Activated CD4-positive, CD25-positive, alpha-beta regulatory T cell treated with anti-CD3 and anti-CD28 coated beads, Interleukin-2, amount 50 U/mL, for 72 hours (primary cell): ENCODE data around the gene HIP1R.
"Not testable (repeated sequence)": the region's sequence is repeated elsewhere in the genome, so short reads cannot be mapped to it uniquely, and the experiment has no call there.

Experiments used
- DNase-seq: peaks from one replicate; pipeline ENCODE4 v3.0.0; 2021

HIP1R gene

GRCh38 chr12:122862872-122863701 is 27.8 kb downstream of the HIP1R start:
- DNase-seq = no peak

GRCh38 chr12:122864894-122865253 is 29.6 kb downstream of the HIP1R start:
- DNase-seq = no peak

GRCh38 chr12:122865268-122866231 is 30.3 kb downstream of the HIP1R start:
- no peak for DNase-seq

- no peak for DNase-seq
These were observed 31.1 kb downstream of the HIP1R start for GRCh38 chr12:122866379-122866778.

DNA sequence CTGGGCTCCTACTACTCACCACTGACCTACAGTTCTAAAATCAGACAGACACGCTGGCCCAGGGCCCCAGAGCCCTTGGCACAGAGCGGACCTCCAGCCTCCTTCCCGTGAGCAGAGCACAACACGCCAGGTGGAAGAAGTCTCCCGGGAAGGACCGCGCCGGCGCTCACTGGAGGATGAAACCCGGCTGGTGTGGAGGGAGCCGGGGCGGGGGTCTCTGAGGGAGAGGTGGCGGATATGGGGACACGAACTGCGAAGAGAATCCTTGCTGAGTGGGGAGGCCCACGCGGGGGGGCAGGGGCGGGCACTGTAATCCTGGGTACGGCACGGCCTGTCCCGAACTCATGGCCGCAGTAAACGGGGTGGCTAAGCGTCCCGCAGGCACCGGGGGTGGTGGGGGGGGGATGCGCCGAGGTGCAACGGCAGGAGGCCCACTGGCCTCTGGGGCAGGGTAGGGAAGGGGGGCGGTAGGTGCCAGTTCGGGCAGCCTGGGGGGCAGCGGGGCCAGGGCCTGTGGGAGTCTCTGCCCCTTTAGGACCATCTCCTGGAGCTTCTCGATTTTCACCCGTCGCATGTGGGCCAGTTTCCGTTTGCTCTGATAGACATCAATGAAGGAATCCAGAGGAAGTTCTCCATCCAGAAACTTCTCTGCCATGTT is 31.8 kb downstream of the HIP1R start:
- no peak for DNase-seq

DNA sequence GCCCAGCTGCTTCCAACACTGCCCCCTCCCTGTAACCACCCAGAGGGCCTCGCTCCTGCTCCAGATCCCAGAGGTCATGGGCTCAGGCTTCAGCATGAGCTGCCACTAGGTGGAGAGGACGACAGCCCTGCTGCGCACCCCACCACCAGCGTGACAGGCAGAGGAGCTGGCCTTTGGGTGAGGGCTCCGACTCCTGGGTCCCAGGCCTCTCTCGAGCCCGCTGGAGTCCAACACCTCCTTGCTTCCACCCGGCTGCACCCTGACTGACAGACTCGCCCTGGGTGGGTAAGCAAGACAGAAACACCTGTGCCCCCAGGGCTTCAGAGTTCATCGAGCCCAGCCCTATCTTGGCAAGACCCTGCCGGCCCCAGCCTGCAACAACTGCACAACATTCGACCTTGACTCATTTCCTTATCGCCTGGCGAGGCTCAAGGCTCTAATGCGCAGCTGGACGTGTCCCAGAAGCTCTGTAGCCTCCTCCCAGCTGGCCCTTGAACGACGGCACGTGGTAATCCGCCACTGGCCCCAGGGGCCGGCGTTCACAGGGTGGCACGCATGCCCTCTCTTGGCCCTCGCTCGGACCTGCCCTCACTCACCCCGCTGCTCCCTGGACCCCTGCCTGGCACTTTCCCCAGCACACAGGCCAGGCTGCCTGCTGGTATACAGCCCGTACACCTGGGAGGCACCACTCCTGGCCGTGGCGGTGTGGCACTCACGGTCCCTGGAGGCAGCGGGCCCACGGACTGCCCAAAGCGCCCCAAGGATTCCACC is 32.6 kb downstream of the HIP1R start:
- DNase-seq = no peak

- DNase-seq = no peak
These were observed 33.4 kb downstream of the HIP1R start for GRCh38 chr12:122868471-122869177.

DNA sequence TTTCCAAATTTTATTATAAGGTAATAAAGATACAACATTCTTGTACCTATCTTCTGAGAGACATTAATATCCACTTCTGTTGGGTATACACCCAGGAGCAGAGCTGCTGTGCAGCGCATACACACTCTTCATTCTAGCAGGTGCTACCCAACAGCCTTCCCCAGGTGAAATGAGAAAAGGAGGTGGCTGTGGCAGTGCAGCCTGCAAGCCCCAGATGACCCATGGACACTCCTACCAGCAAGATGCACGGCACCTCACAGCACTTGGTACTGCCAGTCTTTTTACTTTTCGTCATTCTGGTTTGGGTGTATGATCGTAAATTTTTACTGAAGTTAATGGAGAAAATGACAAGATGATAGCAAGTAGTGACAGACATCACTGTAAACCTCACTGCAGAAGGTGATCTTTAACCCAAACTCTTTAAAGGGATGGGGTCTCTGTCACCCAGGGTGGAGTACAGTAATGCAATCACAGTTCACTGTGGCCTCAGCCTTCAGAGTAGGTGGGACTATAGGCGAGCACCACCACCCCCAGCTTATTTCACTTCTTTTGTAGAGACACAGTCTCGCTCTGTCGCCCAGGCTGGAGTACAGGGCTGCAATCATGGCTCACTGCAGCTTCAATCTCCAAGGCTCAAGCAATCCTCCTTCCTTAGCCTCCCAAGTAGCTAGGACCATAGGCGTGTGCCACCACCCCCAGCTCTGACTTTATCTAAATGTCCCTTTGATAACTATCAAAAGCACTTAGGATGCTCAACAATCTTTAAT is 34.1 kb downstream of the HIP1R start:
- no peak for DNase-seq

GRCh38 chr12:122870163-122870842 is 35.0 kb downstream of the HIP1R start:
- no peak for DNase-seq

GRCh38 chr12:122870867-122871664 is 35.8 kb downstream of the HIP1R start:
- DNase-seq = no peak

- DNase-seq = no peak
These were observed 36.9 kb downstream of the HIP1R start for GRCh38 chr12:122871851-122872780.

GRCh38 chr12:122872815-122873361 is 37.6 kb downstream of the HIP1R start:
- no peak for DNase-seq

DNA sequence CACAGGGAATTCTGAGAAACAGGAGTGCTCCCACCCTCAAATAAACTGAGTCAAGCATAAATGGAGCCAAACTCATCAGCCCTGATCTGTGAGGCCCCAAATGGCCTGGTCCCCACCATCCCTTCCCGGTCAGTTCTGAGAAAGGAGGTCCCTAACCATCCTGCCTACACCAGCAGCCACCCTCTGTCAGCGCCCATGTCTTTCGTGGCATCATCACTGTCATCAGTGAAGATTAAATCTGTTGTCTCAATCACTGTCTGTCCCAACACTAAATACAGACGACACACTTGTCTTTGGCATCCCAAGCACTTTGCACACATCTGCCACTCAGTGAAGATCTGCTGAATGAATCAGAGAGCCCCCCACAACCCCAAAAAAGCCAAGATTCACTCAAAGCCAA is 38.3 kb downstream of the HIP1R start:
- DNase-seq = no peak

DNA sequence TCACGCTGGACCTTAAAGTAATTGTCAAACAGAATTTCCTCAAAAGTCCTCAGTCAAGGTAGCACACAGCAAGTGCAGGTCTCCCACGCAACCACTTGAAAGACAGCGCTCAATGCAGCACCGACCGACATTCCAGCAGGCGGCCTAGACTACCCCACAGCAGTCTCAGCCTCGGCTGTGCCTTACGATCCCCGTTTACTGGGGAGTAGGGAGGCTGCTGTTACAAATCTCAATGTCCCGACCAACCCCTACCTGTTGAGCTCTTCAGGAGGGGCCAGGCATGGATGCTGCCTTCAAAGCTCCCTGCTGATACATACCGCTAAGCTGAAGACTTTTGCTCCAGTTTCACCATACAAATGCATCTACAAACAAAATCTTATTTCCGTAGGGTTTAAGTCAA is 38.8 kb downstream of the HIP1R start:
- DNase-seq = no peak

- DNase-seq = no peak
These were observed 40.4 kb downstream of the HIP1R start for GRCh38 chr12:122875590-122876220.

DNA sequence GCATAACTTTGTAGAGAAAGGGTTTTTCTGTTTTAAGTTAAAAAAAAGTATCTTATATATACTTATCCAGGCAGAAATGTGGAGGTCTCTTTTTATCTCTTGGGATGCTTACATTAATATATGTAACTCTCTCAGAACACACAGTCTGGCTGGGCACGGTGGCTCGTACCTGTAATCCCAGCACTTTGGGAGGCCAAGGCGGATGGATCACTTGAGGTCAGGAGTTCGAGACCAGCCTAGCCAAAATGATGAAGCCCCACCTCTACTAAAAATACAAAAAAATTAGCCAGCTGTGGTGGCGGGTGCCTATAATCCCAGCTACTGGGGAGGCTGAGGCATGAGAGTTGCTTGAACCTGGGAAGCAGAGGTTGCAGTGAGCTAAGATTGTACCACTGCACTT is 41.0 kb downstream of the HIP1R start:
- DNase-seq = not testable (repeated sequence)

- no peak for DNase-seq
These were observed 41.5 kb downstream of the HIP1R start for GRCh38 chr12:122876731-122877130.
